ENCODE results near the gene ARSI. TPM values are rescaled to one million over a fixed set of nuclear protein-coding genes. Genes with fewer than 3 reads are reported as not detected.

Gene ARSI
- 0.18 and 0.28 TPM in 2 replicates for total RNA-seq (2014; rRNA removed; shearing (Covaris generic))

GRCh38 chr5:150302301-150303069 is at the start of gene ARSI:
Gene ARSI, minus strand, starts transcription at chr5:150302905. Its CDS starts 532 bp downstream, at chr5:150302373.
- Histone ChIP-seq H3K36me3 (no peaks in the 10 kb centered on the region), H3K9me3 (replicated peaks) (no peaks in the 10 kb centered on the region), H3K27me3 (no peaks in the 10 kb centered on the region), H3K27ac (no peak within 1 kb of the TSS), H3K4me3 (no peak within 1 kb of the TSS), H3K4me1 (peaks cover 27% of the 10 kb centered on the region)
- no peak for DNase-seq

DNA sequence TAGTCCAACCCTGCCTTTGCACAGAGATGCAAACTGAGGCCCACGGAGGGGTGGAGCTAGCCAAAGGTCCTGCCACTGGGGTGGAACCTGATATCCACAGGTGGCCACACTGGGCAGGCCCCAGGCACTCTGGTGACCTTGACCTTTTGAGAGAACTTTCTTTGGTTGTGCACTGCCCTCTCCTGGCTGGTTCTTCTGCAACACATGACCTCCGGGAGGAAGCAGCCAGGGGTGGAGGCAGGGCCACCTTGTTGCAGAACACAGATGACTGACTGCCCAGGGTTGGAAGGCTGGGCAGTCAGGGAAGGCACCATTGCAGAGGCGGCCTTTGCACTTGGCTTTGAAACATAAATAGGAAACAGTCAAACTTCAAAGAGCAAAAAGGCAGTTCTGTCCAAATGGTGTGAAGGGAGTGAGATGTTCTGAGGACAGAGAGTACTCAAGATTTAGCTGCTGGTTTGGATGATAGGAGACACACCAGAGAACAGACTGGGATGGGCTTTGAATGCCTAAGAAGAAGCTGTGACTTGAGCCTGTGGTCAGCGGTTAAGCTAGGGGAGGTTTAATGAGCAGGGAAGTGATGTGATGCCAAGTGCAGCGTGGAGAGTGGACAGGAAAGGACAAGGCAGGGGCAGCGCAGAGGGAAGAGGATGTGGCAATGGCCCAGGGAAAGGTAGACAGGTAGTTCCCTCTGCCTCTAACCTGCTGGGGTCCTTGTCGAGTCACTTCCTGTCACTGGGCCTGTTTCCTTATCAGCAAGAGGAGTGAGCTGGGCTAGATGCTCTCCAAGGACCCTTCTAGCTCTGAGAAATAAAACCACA is 48.0 kb upstream of the ARSI start:
- peaks cover 8% of the 10 kb centered on the region for H3K4me1 ChIP-seq
- H3K27me3 ChIP-seq: no peaks in the 10 kb centered on the region
- no peaks in the 10 kb centered on the region for H3K9me3 ChIP-seq (replicated peaks)
- H3K36me3 ChIP-seq: no peaks in the 10 kb centered on the region
- peak; percentile 72 to 76 for DNase-seq
- no peak overlapping the region for H3K4me3 ChIP-seq
- H3K27ac ChIP-seq: no peak overlapping the region

GRCh38 chr5:150349681-150350275 is 47.1 kb upstream of the ARSI start:
- no peaks in the 10 kb centered on the region for H3K36me3 ChIP-seq
- peaks cover 12% of the 10 kb centered on the region for H3K4me1 ChIP-seq
- H3K9me3 ChIP-seq (replicated peaks): no peaks in the 10 kb centered on the region
- DNase-seq: no peak
- peaks cover 5% of the 10 kb centered on the region; the same call in 1 of the 2 replicates for H3K27me3 ChIP-seq
- H3K27ac ChIP-seq: no peak overlapping the region
- H3K4me3 ChIP-seq: no peak overlapping the region

GRCh38 chr5:150347451-150347850 is 44.7 kb upstream of the ARSI start:
- H3K4me1 ChIP-seq: peaks cover 20% of the 10 kb centered on the region
- H3K27ac ChIP-seq: no peak overlapping the region
- no peak overlapping the region for H3K4me3 ChIP-seq
- H3K9me3 ChIP-seq (replicated peaks): no peaks in the 10 kb centered on the region
- H3K36me3 ChIP-seq: no peaks in the 10 kb centered on the region
- peaks cover 9% of the 10 kb centered on the region; the same call in 1 of the 2 replicates for H3K27me3 ChIP-seq
- DNase-seq: no peak

DNA sequence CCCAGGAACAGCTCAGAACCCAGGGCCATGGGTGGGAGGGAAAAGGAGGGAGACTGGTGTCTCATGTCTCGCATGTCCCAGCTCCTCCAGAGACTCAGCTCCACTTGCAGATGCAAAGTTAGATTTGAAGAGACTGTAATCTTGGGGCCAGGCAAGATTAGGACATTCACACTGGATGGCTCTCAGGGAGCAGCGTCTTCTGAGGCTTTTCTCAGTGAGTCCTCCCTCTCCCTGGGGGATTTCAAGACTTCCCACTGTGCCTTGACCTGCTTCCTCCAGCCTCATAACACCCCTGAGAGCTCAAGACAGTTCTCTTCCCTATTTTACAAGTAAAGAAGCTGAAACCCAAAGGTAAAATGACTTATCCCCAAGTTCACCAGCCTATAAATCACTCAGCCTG is 44.3 kb upstream of the ARSI start:
- Histone ChIP-seq H3K4me1 (peaks cover 20% of the 10 kb centered on the region), H3K36me3 (no peaks in the 10 kb centered on the region), H3K27ac (no peak overlapping the region), H3K27me3 (peaks cover 9% of the 10 kb centered on the region; the same call in 1 of the 2 replicates), H3K4me3 (no peak overlapping the region), H3K9me3 (replicated peaks) (no peaks in the 10 kb centered on the region)
- DNase-seq: no peak

DNA sequence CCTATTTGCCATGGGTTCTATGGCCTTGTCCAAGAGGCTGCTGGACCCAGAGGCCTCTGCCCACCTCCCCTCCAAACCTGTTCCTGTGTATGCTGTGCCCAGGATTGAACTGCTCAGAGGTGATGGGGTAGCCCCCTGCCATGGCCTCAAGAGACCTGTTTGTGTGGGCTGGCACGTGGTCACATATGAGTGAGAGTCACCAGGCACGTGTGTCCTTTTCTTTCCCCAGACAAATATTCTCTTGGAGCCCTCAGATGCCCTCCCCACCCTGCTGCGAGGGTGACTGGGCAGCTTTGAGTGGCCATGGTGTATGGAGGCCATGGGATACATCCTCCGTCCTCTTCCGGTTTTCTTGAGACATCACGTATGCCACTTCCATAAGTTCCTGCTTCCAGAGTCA is 43.9 kb upstream of the ARSI start:
- no peak for DNase-seq
- no peaks in the 10 kb centered on the region for H3K36me3 ChIP-seq
- peaks cover 9% of the 10 kb centered on the region; the same call in 1 of the 2 replicates for H3K27me3 ChIP-seq
- no peak overlapping the region for H3K27ac ChIP-seq
- H3K4me1 ChIP-seq: peaks cover 23% of the 10 kb centered on the region
- H3K4me3 ChIP-seq: no peak overlapping the region
- H3K9me3 ChIP-seq (replicated peaks): no peaks in the 10 kb centered on the region

DNA sequence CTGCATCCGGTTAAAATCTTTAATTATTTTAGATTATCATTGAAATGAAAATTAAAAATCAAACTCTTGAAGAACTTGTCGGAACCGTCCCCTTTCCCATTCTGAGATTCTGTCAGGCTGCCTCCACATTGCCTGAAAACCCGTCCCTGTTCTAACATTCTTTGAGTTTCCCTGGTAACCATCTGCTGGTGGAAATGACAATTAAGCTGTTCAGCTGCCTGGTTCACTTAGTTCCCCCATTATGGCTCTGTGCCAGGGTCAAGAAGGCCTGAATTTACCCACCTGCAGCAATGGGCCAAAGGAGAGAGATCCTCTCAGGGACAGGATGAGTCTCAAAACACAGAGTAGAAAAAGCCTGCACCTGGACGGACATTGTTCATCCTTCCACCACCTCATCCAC is 43.0 kb upstream of the ARSI start:
- Histone ChIP-seq H3K4me1 (peaks cover 31% of the 10 kb centered on the region), H3K27me3 (peaks cover 9% of the 10 kb centered on the region; the same call in 1 of the 2 replicates), H3K36me3 (no peaks in the 10 kb centered on the region), H3K27ac (no peak overlapping the region), H3K9me3 (replicated peaks) (no peaks in the 10 kb centered on the region), H3K4me3 (no peak overlapping the region)
- DNase-seq: peak; percentile 24 to 45

DNA sequence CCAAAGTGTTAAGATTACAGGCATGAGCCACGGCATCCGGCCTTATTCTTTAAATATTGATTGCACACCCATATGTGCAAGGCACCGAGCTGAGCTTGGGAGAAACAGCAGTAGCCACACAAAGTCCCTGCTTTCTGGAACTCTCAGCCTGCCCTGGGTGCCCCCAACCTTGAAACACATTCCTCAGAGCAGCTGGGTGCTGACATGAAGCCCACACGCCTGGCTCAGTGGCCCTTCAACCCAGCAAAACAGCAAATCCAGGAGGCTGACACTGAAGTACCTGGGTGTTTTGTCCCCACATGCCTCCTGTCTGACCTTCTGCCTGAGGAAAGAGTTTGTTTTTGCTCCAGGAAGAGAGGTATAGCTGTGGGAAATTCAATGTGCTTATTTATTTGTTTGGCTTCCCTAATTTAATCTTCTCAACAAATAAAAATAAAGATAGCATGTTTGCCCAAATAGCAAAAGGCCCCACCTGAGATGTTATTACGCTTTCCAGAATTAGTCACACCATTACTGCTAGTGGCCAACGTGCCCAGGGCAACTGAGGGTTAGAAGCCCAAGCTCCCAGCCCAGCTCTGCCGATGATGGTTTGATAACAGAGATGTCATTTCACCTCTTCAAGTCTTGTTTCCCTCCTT is 41.4 kb upstream of the ARSI start:
- no peak overlapping the region for H3K27ac ChIP-seq
- H3K4me1 ChIP-seq: peaks cover 41% of the 10 kb centered on the region
- no peak overlapping the region for H3K4me3 ChIP-seq
- no peaks in the 10 kb centered on the region for H3K36me3 ChIP-seq
- DNase-seq: peak in 1 of 2 experiments; percentile 27
- H3K9me3 ChIP-seq (replicated peaks): no peaks in the 10 kb centered on the region
- H3K27me3 ChIP-seq: peaks cover 9% of the 10 kb centered on the region; the same call in 1 of the 2 replicates

DNA sequence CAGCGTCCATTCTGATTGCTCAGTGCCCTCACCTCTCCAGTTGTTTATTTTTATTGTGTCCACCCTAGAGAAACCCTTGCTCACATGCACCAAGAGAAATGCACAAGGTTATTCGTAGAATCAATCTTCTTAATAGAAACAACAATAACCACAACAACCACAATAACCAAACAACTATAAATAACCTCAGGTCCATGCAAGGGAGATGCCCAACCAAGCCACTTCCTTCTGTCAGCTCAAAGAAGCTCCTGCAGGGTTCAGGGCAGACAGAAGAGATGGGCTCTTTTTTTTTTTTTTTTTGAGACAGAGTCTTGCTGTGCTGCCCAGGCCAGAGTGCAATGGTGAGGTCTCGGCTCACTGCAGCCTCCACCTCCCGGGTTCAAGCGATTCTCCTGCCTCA is 39.9 kb upstream of the ARSI start:
- no peaks in the 10 kb centered on the region for H3K36me3 ChIP-seq
- DNase-seq: no peak
- no peak overlapping the region for H3K4me3 ChIP-seq
- no peak overlapping the region for H3K27ac ChIP-seq
- peaks cover 9% of the 10 kb centered on the region; the same call in 1 of the 2 replicates for H3K27me3 ChIP-seq
- no peaks in the 10 kb centered on the region for H3K9me3 ChIP-seq (replicated peaks)
- peaks cover 49% of the 10 kb centered on the region for H3K4me1 ChIP-seq

DNA sequence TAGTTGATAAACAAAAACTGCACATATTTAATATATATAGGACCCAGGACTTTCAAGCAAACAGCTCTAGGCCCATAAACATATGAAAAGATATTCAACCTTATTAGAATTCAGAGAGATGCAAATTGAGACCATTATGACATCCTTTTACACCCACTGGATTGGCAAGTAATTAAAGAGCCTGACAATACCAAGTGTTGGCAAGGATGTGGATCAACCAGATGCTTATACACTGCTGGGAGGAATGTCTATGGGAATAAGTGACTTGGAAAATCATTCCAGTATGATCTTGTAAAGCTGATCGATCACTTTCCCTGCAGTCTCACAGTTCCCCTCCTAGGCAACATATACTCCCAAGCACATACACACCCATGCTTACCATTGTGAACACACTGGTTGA is 39.3 kb upstream of the ARSI start:
- no peaks in the 10 kb centered on the region for H3K9me3 ChIP-seq (replicated peaks)
- peaks cover 9% of the 10 kb centered on the region; the same call in 1 of the 2 replicates for H3K27me3 ChIP-seq
- no peaks in the 10 kb centered on the region for H3K36me3 ChIP-seq
- no peak for DNase-seq
- H3K4me1 ChIP-seq: peaks cover 49% of the 10 kb centered on the region
- H3K27ac ChIP-seq: no peak overlapping the region
- no peak overlapping the region for H3K4me3 ChIP-seq

GRCh38 chr5:150341331-150341730 is 38.6 kb upstream of the ARSI start:
- Histone ChIP-seq H3K36me3 (no peaks in the 10 kb centered on the region), H3K27ac (no peak overlapping the region), H3K9me3 (replicated peaks) (no peaks in the 10 kb centered on the region), H3K4me1 (peaks cover 49% of the 10 kb centered on the region), H3K4me3 (no peak overlapping the region), H3K27me3 (peaks cover 9% of the 10 kb centered on the region; the same call in 1 of the 2 replicates)
- DNase-seq: peak; percentile 50 to 71

GRCh38 chr5:150340614-150341255 is 38.0 kb upstream of the ARSI start:
- no peaks in the 10 kb centered on the region for H3K36me3 ChIP-seq
- H3K4me1 ChIP-seq: peaks cover 47% of the 10 kb centered on the region
- H3K27ac ChIP-seq: no peak overlapping the region
- no peaks in the 10 kb centered on the region for H3K9me3 ChIP-seq (replicated peaks)
- H3K4me3 ChIP-seq: no peak overlapping the region
- peak; percentile 14 to 31 for DNase-seq
- H3K27me3 ChIP-seq: peaks cover 9% of the 10 kb centered on the region; the same call in 1 of the 2 replicates

DNA sequence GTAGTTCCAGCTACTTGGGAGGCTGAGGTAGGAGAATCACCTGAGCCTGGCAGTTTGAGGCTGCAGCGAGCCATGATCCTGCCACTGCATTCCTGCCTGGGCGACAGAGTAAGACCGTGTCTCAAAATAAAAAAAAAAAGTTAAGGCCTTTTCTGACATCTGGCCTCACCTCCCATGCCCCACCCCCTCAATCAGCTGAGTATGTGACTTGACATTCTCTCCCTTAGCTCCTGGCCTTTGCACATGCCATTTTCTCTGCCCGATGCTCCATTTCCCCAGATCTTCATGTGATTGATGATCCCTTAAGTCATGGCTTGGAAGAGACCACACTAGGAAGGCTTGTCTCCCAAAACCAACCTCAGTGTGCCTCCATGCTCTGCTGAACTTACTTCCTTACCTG is 37.1 kb upstream of the ARSI start:
- no peaks in the 10 kb centered on the region for H3K36me3 ChIP-seq
- H3K27me3 ChIP-seq: peaks cover 4% of the 10 kb centered on the region; the same call in 1 of the 2 replicates
- H3K9me3 ChIP-seq (replicated peaks): no peaks in the 10 kb centered on the region
- no peak overlapping the region for H3K4me3 ChIP-seq
- H3K4me1 ChIP-seq: peaks cover 47% of the 10 kb centered on the region
- peak overlapping the region; percentile 80 for H3K27ac ChIP-seq
- DNase-seq: no peak

- Histone ChIP-seq H3K27ac (peak overlapping the region; percentile 80), H3K4me1 (peaks cover 42% of the 10 kb centered on the region), H3K36me3 (no peaks in the 10 kb centered on the region), H3K4me3 (no peak overlapping the region), H3K27me3 (no peaks in the 10 kb centered on the region), H3K9me3 (replicated peaks) (no peaks in the 10 kb centered on the region)
- DNase-seq: peak; percentile 82 to 86
These were observed 36.5 kb upstream of the ARSI start for GRCh38 chr5:150339165-150339564.
